WTC11 (cell line): ENCODE data around the gene KRTAP4-16.

Experiments used
- CREB1 ChIP-seq: sonication (generic); formaldehyde crosslinking; IDR thresholded peaks from 2 replicates; pipeline ENCODE4 v1.8.0; 2023; ENCODE audit warnings: mild to moderate bottlenecking, missing genetic modification reagents
- E2F4 ChIP-seq: sonication (generic); formaldehyde crosslinking; IDR thresholded peaks from 2 replicates; pipeline ENCODE4 v1.8.1; 2022; ENCODE audit warnings: low read depth, mild to moderate bottlenecking, moderate library complexity, missing genetic modification reagents, borderline replicate concordance
- FOXK1 ChIP-seq: sonication (generic); formaldehyde crosslinking; IDR thresholded peaks from 2 replicates; pipeline ENCODE4 v1.8.0; 2022; ENCODE audit warnings: mild to moderate bottlenecking, moderate library complexity, missing genetic modification reagents
- FOXP1 ChIP-seq: sonication (generic); formaldehyde crosslinking; IDR thresholded peaks from 2 replicates; pipeline ENCODE4 v1.8.0; 2022; ENCODE audit warnings: missing genetic modification reagents, mild to moderate bottlenecking, moderate library complexity, borderline replicate concordance
- HMGXB4 ChIP-seq: sonication (generic); formaldehyde crosslinking; IDR thresholded peaks from 2 replicates; pipeline ENCODE4 v1.8.1; 2023; ENCODE audit warnings: mild to moderate bottlenecking, moderate library complexity, missing genetic modification reagents
- JAZF1 ChIP-seq: fragments of 250-450 bp; sonication (Bioruptor Pico); IDR thresholded peaks from 2 replicates; pipeline ENCODE4 v1.9.0; 2021; ENCODE audit warnings: moderate library complexity, mild to moderate bottlenecking, inconsistent platforms
- JUN ChIP-seq: sonication (generic); formaldehyde crosslinking; IDR thresholded peaks from 2 replicates; pipeline ENCODE4 v1.8.0; 2023; ENCODE audit warnings: mild to moderate bottlenecking, missing genetic modification reagents
- SP1 ChIP-seq: sonication (generic); formaldehyde crosslinking; conservative IDR thresholded peaks from 2 replicates; pipeline ENCODE4 v1.8.1; 2022; ENCODE audit warnings: missing genetic modification reagents
- TEAD4 ChIP-seq: sonication (generic); formaldehyde crosslinking; IDR thresholded peaks from 2 replicates; pipeline ENCODE4 v1.8.0; 2022; ENCODE audit warnings: mild to moderate bottlenecking, missing genetic modification reagents
- TP53 ChIP-seq: sonication (generic); formaldehyde crosslinking; IDR thresholded peaks from 2 replicates; pipeline ENCODE4 v1.8.1; 2023; ENCODE audit warnings: mild to moderate bottlenecking, missing genetic modification reagents
- ZNF416 ChIP-seq: fragments of 250-450 bp; sonication (Bioruptor Pico); IDR thresholded peaks from 2 replicates; pipeline ENCODE4 v1.9.0; 2021; ENCODE audit warnings: mild to moderate bottlenecking, inconsistent platforms
- ZNF512 ChIP-seq: sonication (generic); formaldehyde crosslinking; IDR thresholded peaks from 2 replicates; pipeline ENCODE4 v1.8.1; 2022; ENCODE audit warnings: missing genetic modification reagents, borderline replicate concordance
- TF ChIP-seq, protein P1 (sequence below): fragments of 200-600 bp; IDR thresholded peaks from 2 replicates; pipeline ENCODE4 v1.8.0; 2022; ENCODE audit warnings: antibody characterized with exemption
- TF ChIP-seq, protein P2 (sequence below): sonication (generic); formaldehyde crosslinking; IDR thresholded peaks from 2 replicates; pipeline ENCODE4 v1.8.0; 2022; ENCODE audit warnings: mild to moderate bottlenecking, missing genetic modification reagents

GRCh38 chr17:41133880-41134735 lies 32.1 kb upstream of the KRTAP4-16 start:
- TF ChIP-seq SP1 (CRISPR knock-in tag) = no peak
- TF ChIP-seq FOXP1 (CRISPR knock-in tag) = no peak
- TF ChIP-seq, protein P1, sequence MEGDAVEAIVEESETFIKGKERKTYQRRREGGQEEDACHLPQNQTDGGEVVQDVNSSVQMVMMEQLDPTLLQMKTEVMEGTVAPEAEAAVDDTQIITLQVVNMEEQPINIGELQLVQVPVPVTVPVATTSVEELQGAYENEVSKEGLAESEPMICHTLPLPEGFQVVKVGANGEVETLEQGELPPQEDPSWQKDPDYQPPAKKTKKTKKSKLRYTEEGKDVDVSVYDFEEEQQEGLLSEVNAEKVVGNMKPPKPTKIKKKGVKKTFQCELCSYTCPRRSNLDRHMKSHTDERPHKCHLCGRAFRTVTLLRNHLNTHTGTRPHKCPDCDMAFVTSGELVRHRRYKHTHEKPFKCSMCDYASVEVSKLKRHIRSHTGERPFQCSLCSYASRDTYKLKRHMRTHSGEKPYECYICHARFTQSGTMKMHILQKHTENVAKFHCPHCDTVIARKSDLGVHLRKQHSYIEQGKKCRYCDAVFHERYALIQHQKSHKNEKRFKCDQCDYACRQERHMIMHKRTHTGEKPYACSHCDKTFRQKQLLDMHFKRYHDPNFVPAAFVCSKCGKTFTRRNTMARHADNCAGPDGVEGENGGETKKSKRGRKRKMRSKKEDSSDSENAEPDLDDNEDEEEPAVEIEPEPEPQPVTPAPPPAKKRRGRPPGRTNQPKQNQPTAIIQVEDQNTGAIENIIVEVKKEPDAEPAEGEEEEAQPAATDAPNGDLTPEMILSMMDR = no peak
- no peak for TF ChIP-seq TEAD4 (CRISPR knock-in tag)
- TF ChIP-seq, protein P2, sequence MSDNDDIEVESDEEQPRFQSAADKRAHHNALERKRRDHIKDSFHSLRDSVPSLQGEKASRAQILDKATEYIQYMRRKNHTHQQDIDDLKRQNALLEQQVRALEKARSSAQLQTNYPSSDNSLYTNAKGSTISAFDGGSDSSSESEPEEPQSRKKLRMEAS (CRISPR knock-in tag) = no peak
- no peak for TF ChIP-seq E2F4 (CRISPR knock-in tag)
- no peak for TF ChIP-seq JAZF1 (CRISPR knock-in tag)
- TF ChIP-seq HMGXB4 (CRISPR knock-in tag) = no peak
- TF ChIP-seq ZNF512 (CRISPR knock-in tag) = no peak
- TF ChIP-seq ZNF416 (CRISPR knock-in tag) = no peak
- no peak for TF ChIP-seq CREB1 (CRISPR knock-in tag)
- TF ChIP-seq TP53 (CRISPR knock-in tag) = no peak
- TF ChIP-seq JUN (CRISPR knock-in tag) = no peak
- no peak for TF ChIP-seq FOXK1
